ENCODE data around the gene SLC36A3.
"Not testable (repeated sequence)": the region's sequence is repeated elsewhere in the genome, so short reads cannot be mapped to it uniquely, and the experiment has no call there.

Gene SLC36A3

GRCh38 chr5:151244206-151244605, 59.4 kb downstream of the SLC36A3 start:
- no peaks in the 10 kb centered on the region for H3K36me3 ChIP-seq (ENCODE audit: insufficient read depth, low read depth, low read length)
- peaks cover 8% of the 10 kb centered on the region for H3K4me1 ChIP-seq (ENCODE audit: insufficient read depth, low read length)
- H3K9ac ChIP-seq (ENCODE audit: low read depth, low read length) = no peak overlapping the region
- no peaks in the 10 kb centered on the region for H3K27me3 ChIP-seq (ENCODE audit: insufficient read depth, low read length)
- no peak overlapping the region for H3K27ac ChIP-seq (ENCODE audit: low read length)
- no peaks in the 10 kb centered on the region for H3K9me3 ChIP-seq (ENCODE audit: insufficient read depth, low read depth, low read length)
- H3K4me3 ChIP-seq (ENCODE audit: low read length) = no peak overlapping the region

DNA sequence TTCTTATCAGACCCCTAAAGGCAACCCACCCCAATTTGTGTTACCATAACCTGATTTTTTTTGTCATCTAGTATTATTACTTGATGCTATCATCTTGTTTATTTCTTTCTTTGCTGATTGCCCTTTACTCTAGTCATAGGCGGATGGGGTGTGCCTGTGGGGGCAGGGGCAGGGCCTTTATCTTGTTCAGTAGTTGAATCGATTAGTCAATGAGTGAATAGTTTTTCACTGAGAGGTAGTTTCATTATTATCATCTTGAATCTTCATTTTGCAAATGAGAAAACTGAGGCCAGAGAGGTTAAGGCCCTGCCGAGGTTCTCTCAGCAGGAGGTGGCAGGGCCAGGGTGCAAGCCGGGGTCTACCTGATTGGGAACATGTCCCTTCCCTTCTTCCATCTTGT, 60.0 kb downstream of the SLC36A3 start:
- H3K9me3 ChIP-seq (ENCODE audit: insufficient read depth, low read depth, low read length) = no peaks in the 10 kb centered on the region
- H3K9ac ChIP-seq (ENCODE audit: low read depth, low read length) = no peak overlapping the region
- no peak overlapping the region for H3K4me3 ChIP-seq (ENCODE audit: low read length)
- H3K27ac ChIP-seq (ENCODE audit: low read length) = no peak overlapping the region
- peaks cover 11% of the 10 kb centered on the region for H3K4me1 ChIP-seq (ENCODE audit: insufficient read depth, low read length)
- no peaks in the 10 kb centered on the region for H3K36me3 ChIP-seq (ENCODE audit: insufficient read depth, low read depth, low read length)
- H3K27me3 ChIP-seq (ENCODE audit: insufficient read depth, low read length) = no peaks in the 10 kb centered on the region

DNA sequence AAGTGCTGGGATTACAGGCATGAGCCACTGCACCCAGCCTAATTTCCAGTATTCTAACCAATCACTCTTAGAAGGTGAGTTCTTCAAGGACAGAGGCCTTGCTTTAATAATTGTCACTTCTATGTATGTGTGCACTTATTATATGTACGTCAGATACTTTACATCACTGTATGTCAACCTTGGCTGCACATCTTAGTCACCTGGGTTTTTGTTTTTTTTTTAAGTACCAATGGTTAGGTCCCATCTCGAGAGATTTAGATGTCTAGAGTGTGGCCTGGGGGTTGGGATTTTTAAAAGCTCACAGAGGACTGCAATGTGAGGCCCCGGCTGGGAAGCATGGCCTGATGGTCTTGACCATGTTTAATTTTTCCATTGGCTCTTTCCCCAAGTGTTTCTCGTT, 60.4 kb downstream of the SLC36A3 start:
- Histone ChIP-seq H3K4me3 (ENCODE audit: low read length) (no peak overlapping the region), H3K4me1 (ENCODE audit: insufficient read depth, low read length) (peaks cover 11% of the 10 kb centered on the region), H3K9ac (ENCODE audit: low read depth, low read length) (no peak overlapping the region), H3K36me3 (ENCODE audit: insufficient read depth, low read depth, low read length) (no peaks in the 10 kb centered on the region), H3K27me3 (ENCODE audit: insufficient read depth, low read length) (no peaks in the 10 kb centered on the region), H3K9me3 (ENCODE audit: insufficient read depth, low read depth, low read length) (no peaks in the 10 kb centered on the region), H3K27ac (ENCODE audit: low read length) (no peak overlapping the region)

DNA sequence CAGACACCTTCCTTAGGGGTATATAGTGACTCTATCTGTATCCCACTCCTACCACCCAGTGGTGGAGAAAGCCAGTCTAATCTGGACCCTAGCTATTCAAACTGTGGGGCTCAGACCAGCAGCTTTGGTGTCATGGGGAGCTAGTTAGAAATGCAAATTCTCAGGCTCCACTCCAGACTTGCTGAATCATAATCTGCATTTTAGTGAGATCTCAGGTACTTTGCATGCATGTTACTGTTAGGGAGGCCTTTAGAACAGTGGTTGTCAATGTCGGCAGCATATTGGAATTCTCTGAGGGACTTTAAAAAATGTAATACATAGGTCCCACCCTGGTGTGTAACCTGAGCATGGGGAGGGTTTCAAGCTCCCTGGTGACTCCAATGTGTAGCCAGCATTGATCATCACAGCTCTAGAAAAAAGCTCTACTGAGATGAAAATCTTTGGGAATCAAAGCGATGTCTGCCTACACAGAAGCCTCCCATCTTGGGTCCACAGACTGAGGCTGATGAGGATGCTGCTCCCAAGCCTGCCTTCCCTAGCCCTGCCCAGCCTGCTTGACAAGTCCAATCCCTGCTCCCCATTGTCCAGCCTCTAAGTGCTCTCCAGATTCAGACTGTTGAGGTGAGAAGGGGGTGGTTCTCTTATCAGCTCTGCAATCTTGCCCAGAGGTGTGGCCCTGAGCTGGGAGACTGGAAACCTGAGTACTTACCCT, 62.5 kb downstream of the SLC36A3 start:
- Histone ChIP-seq H3K4me3 (ENCODE audit: low read length) (no peak overlapping the region), H3K27ac (ENCODE audit: low read length) (no peak overlapping the region), H3K4me1 (ENCODE audit: insufficient read depth, low read length) (peaks cover 13% of the 10 kb centered on the region)

DNA sequence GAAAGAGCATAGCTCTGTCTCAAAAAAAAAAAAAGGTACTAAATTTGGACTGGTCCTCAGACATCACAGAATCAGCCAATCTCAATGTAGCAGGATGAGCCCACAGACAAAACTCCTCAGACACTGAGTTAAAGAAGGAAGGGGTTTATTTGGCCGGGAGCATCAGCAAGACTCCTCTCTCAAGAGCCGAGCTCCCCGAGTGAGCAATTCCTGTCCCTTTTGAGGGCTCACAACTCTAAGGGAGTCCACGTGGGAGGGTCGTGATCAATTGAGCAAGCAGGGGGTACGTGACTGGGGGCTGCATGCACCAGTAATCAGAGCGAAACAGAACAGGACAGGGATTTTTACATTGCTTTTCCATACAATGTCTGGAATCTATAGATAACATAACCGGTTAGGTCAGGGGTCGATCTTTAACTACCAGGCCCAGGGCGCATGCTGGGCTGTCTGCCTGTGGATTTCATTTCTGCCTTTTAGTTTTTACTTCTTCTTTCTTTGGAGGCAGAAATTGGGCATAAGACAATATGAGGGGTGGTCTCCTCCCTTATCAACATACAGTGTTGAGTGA, 63.2 kb downstream of the SLC36A3 start:
- not testable (repeated sequence) for H3K4me3 ChIP-seq (ENCODE audit: low read length); H3K9me3 ChIP-seq (ENCODE audit: insufficient read depth, low read depth, low read length); H3K27me3 ChIP-seq (ENCODE audit: insufficient read depth, low read length); H3K9ac ChIP-seq (ENCODE audit: low read depth, low read length); H3K36me3 ChIP-seq (ENCODE audit: insufficient read depth, low read depth, low read length); H3K27ac ChIP-seq (ENCODE audit: low read length)
- peaks cover 13% of the 10 kb centered on the region for H3K4me1 ChIP-seq (ENCODE audit: insufficient read depth, low read length)

More for the DNA sequence above, 62.5 kb downstream of the SLC36A3 start:
- H3K27me3 ChIP-seq (ENCODE audit: insufficient read depth, low read length) = no peaks in the 10 kb centered on the region
- no peaks in the 10 kb centered on the region for H3K36me3 ChIP-seq (ENCODE audit: insufficient read depth, low read depth, low read length)
- H3K9me3 ChIP-seq (ENCODE audit: insufficient read depth, low read depth, low read length) = no peaks in the 10 kb centered on the region
- H3K9ac ChIP-seq (ENCODE audit: low read depth, low read length) = no peak overlapping the region

GRCh38 chr5:151239237-151239861, 64.2 kb downstream of the SLC36A3 start:
- peaks cover 13% of the 10 kb centered on the region for H3K4me1 ChIP-seq (ENCODE audit: insufficient read depth, low read length)
- no peaks in the 10 kb centered on the region for H3K9me3 ChIP-seq (ENCODE audit: insufficient read depth, low read depth, low read length)
- H3K36me3 ChIP-seq (ENCODE audit: insufficient read depth, low read depth, low read length) = no peaks in the 10 kb centered on the region
- no peak overlapping the region for H3K4me3 ChIP-seq (ENCODE audit: low read length)
- no peak overlapping the region for H3K9ac ChIP-seq (ENCODE audit: low read depth, low read length)
- H3K27me3 ChIP-seq (ENCODE audit: insufficient read depth, low read length) = no peaks in the 10 kb centered on the region
- H3K27ac ChIP-seq (ENCODE audit: low read length) = no peak overlapping the region

DNA sequence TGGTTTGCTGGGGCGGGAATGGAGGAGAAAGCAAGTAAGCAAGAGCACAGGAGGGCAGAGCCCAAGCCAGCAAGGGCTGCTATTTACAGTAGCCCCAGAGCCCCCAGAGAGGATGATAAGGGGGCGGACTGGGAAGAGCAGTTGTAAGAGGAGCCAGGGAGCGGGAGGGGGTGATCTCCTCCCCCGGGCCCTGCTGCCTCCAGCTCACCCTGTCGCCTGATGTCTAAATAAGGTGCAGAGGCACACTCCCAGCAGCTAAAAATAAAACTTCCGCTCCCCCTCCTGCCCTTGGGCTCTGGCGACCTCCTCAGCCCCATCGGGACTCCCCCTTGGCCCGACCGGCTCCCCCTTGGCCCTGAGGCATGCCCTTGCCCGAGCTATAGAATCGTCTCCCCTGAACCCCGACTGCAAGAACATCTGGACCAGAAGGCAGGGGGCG, 65.2 kb downstream of the SLC36A3 start:
- H3K4me3 ChIP-seq (ENCODE audit: low read length) = no peak overlapping the region
- H3K9ac ChIP-seq (ENCODE audit: low read depth, low read length) = no peak overlapping the region; the same call in 1 of the 2 replicates
- no peaks in the 10 kb centered on the region for H3K36me3 ChIP-seq (ENCODE audit: insufficient read depth, low read depth, low read length)
- peaks cover 13% of the 10 kb centered on the region for H3K4me1 ChIP-seq (ENCODE audit: insufficient read depth, low read length)
- H3K27me3 ChIP-seq (ENCODE audit: insufficient read depth, low read length) = no peaks in the 10 kb centered on the region
- H3K27ac ChIP-seq (ENCODE audit: low read length) = no peak overlapping the region
- H3K9me3 ChIP-seq (ENCODE audit: insufficient read depth, low read depth, low read length) = no peaks in the 10 kb centered on the region

- peaks cover 13% of the 10 kb centered on the region for H3K4me1 ChIP-seq (ENCODE audit: insufficient read depth, low read length)
- no peaks in the 10 kb centered on the region for H3K27me3 ChIP-seq (ENCODE audit: insufficient read depth, low read length)
- no peak overlapping the region for H3K4me3 ChIP-seq (ENCODE audit: low read length)
- no peak overlapping the region; the same call in 1 of the 2 replicates for H3K9ac ChIP-seq (ENCODE audit: low read depth, low read length)
- H3K36me3 ChIP-seq (ENCODE audit: insufficient read depth, low read depth, low read length) = no peaks in the 10 kb centered on the region
- no peak overlapping the region for H3K27ac ChIP-seq (ENCODE audit: low read length)
- H3K9me3 ChIP-seq (ENCODE audit: insufficient read depth, low read depth, low read length) = no peaks in the 10 kb centered on the region
Measured at GRCh38 chr5:151237685-151238084, 65.9 kb downstream of the SLC36A3 start.

DNA sequence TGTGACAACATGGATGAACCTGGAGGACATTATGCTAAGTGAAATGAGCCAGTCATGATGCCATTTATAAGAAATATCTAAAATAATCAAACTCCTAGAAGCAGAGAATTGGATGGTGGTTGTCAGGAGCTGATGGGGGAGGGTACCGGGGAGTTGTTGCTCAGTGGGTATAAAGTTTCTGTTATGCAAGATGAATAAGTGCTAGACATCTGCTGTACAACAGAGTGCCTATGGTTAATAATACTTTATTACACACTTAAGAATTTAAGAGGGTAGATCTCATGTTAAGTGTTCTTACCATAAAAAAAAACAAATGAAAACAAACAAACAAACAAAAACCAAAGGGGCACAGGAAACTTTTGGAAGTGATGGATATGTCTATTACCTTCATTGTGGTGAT, 66.7 kb downstream of the SLC36A3 start:
- Histone ChIP-seq H3K4me1 (ENCODE audit: insufficient read depth, low read length) (peaks cover 13% of the 10 kb centered on the region), H3K4me3 (ENCODE audit: low read length) (no peak overlapping the region), H3K36me3 (ENCODE audit: insufficient read depth, low read depth, low read length) (no peaks in the 10 kb centered on the region), H3K9ac (ENCODE audit: low read depth, low read length) (no peak overlapping the region), H3K27ac (ENCODE audit: low read length) (no peak overlapping the region), H3K9me3 (ENCODE audit: insufficient read depth, low read depth, low read length) (no peaks in the 10 kb centered on the region), H3K27me3 (ENCODE audit: insufficient read depth, low read length) (no peaks in the 10 kb centered on the region)

GRCh38 chr5:151235239-151235571, 68.4 kb downstream of the SLC36A3 start:
- H3K36me3 ChIP-seq (ENCODE audit: insufficient read depth, low read depth, low read length); H3K9ac ChIP-seq (ENCODE audit: low read depth, low read length); H3K4me3 ChIP-seq (ENCODE audit: low read length); H3K4me1 ChIP-seq (ENCODE audit: insufficient read depth, low read length); H3K9me3 ChIP-seq (ENCODE audit: insufficient read depth, low read depth, low read length); H3K27me3 ChIP-seq (ENCODE audit: insufficient read depth, low read length); H3K27ac ChIP-seq (ENCODE audit: low read length): not testable (repeated sequence)

GRCh38 chr5:151234476-151235238, 68.9 kb downstream of the SLC36A3 start:
- H3K4me1 ChIP-seq (ENCODE audit: insufficient read depth, low read length) = peaks cover 5% of the 10 kb centered on the region; the same call in 1 of the 2 replicates
- no peaks in the 10 kb centered on the region for H3K27me3 ChIP-seq (ENCODE audit: insufficient read depth, low read length)
- no peaks in the 10 kb centered on the region for H3K9me3 ChIP-seq (ENCODE audit: insufficient read depth, low read depth, low read length)
- no peak overlapping the region for H3K27ac ChIP-seq (ENCODE audit: low read length)
- H3K9ac ChIP-seq (ENCODE audit: low read depth, low read length) = no peak overlapping the region
- H3K36me3 ChIP-seq (ENCODE audit: insufficient read depth, low read depth, low read length) = no peaks in the 10 kb centered on the region
- no peak overlapping the region for H3K4me3 ChIP-seq (ENCODE audit: low read length)
